ENCODE results near the gene EDC3. TPM values are rescaled to one million over a fixed set of nuclear protein-coding genes. Genes with fewer than 3 reads are reported as not detected.

The EDC3 gene
- total and polyA plus RNA-seq, 8 donors: 27.9 to 43.6 (median 36.7) TPM

- H3K36me3 ChIP-seq: peaks cover 0 to 37% of the 10 kb centered on the region in 2 donors
- ATAC-seq (no peak), DNase-seq (no peak)
- H3K27ac ChIP-seq: no peak overlapping the region
- no peaks in the 10 kb centered on the region for H3K27me3 ChIP-seq
- no peaks in the 10 kb centered on the region for H3K9me3 ChIP-seq
- intact Hi-C loops (cut with DNase I): no loop called here
- TF ChIP-seq, protein P1, sequence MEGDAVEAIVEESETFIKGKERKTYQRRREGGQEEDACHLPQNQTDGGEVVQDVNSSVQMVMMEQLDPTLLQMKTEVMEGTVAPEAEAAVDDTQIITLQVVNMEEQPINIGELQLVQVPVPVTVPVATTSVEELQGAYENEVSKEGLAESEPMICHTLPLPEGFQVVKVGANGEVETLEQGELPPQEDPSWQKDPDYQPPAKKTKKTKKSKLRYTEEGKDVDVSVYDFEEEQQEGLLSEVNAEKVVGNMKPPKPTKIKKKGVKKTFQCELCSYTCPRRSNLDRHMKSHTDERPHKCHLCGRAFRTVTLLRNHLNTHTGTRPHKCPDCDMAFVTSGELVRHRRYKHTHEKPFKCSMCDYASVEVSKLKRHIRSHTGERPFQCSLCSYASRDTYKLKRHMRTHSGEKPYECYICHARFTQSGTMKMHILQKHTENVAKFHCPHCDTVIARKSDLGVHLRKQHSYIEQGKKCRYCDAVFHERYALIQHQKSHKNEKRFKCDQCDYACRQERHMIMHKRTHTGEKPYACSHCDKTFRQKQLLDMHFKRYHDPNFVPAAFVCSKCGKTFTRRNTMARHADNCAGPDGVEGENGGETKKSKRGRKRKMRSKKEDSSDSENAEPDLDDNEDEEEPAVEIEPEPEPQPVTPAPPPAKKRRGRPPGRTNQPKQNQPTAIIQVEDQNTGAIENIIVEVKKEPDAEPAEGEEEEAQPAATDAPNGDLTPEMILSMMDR (IDR thresholded peaks at IDR 0.05): no peak
- H3K4me1 ChIP-seq: peaks cover 5 to 19% of the 10 kb centered on the region in 2 donors
- no peak overlapping the region for H3K4me3 ChIP-seq
Observed at GRCh38 chr15:74584779-74585178, 111.0 kb downstream of the EDC3 start.

GRCh38 chr15:74584204-74584603, 111.6 kb downstream of the EDC3 start:
- ATAC-seq (no peak), DNase-seq (no peak)
- Histone ChIP-seq H3K27ac (no peak overlapping the region), H3K36me3 (peaks cover 0 to 35% of the 10 kb centered on the region in 2 donors), H3K4me3 (no peak overlapping the region), H3K27me3 (no peaks in the 10 kb centered on the region), H3K4me1 (peaks cover 5 to 13% of the 10 kb centered on the region in 2 donors), H3K9me3 (no peaks in the 10 kb centered on the region)
- TF ChIP-seq, protein P1 (IDR thresholded peaks at IDR 0.05): no peak
- intact Hi-C loops (cut with DNase I): no loop called here

Other genes with a start within 250 kb of the EDC3 start
- gene UBL7, start 234.9 kb downstream of the EDC3 start, total RNA-seq: 10 to 100 TPM; 32.7 to 42.6 TPM
- gene UBL7, start 234.9 kb downstream of the EDC3 start, polyA plus RNA-seq (ENCODE audit: insufficient read length in 6 of 6): 10 to 100 TPM; 58.9 to 68.3 (median 61.7) TPM
- gene ARID3B, start 154.8 kb downstream of the EDC3 start, total RNA-seq: 10 to 100 TPM in 1 of 2 donors, 1 to 10 TPM in 1; 5.8 to 12.1 TPM
- gene ARID3B, start 154.8 kb downstream of the EDC3 start, polyA plus RNA-seq (ENCODE audit: insufficient read length in 6 of 6): 10 to 100 TPM in 5 of 6 donors, 1 to 10 TPM in 1; 9.3 to 11.4 (median 11.1) TPM
- gene CLK3, start 80.2 kb downstream of the EDC3 start, total RNA-seq: 10 to 100 TPM; 58.0 to 70.0 TPM
- gene CLK3, start 80.2 kb downstream of the EDC3 start, polyA plus RNA-seq (ENCODE audit: insufficient read length in 6 of 6): 10 to 100 TPM; 69.1 to 91.0 (median 81.8) TPM
- not detected for gene CYP1A1, start 29.5 kb upstream of the EDC3 start, total RNA-seq
- 1 to 10 TPM in 2 of 6 donors, under 1 TPM in 4; 0.31 to 1.4 (median 0.86) TPM for gene CYP1A1, start 29.5 kb upstream of the EDC3 start, polyA plus RNA-seq (ENCODE audit: insufficient read length in 6 of 6)
- under 1 TPM in 1 of 2 donors, not detected in 1; 0.15 TPM for gene CYP1A2, start 52.8 kb upstream of the EDC3 start, total RNA-seq
- gene CYP1A2, start 52.8 kb upstream of the EDC3 start, polyA plus RNA-seq (ENCODE audit: insufficient read length in 6 of 6): under 1 TPM; 0.21 to 0.58 (median 0.35) TPM
- gene CSK, start 86.1 kb upstream of the EDC3 start, total RNA-seq: 100 to 1,000 TPM in 1 of 2 donors, 10 to 100 TPM in 1; 52.3 to 101 TPM
- gene CSK, start 86.1 kb upstream of the EDC3 start, polyA plus RNA-seq (ENCODE audit: insufficient read length in 6 of 6): 10 to 100 TPM; 41.5 to 55.9 (median 48.3) TPM
- gene LMAN1L, start 116.8 kb upstream of the EDC3 start, total RNA-seq: under 1 TPM in 1 of 2 donors, not detected in 1; 0.39 TPM
- gene LMAN1L, start 116.8 kb upstream of the EDC3 start, polyA plus RNA-seq (ENCODE audit: insufficient read length in 6 of 6): under 1 TPM in 2 of 6 donors, not detected in 4; 0.08 to 0.32 TPM
- gene CPLX3, start 130.6 kb upstream of the EDC3 start, total RNA-seq: not detected
- gene CPLX3, start 130.6 kb upstream of the EDC3 start, polyA plus RNA-seq (ENCODE audit: insufficient read length in 6 of 6): under 1 TPM in 1 of 6 donors, not detected in 5; 0.14 TPM
- 10 to 100 TPM; 37.4 to 45.1 TPM for gene ULK3, start 147.1 kb upstream of the EDC3 start, total RNA-seq
- 10 to 100 TPM; 27.3 to 44.8 (median 34.9) TPM for gene ULK3, start 147.1 kb upstream of the EDC3 start, polyA plus RNA-seq (ENCODE audit: insufficient read length in 6 of 6)
- gene SCAMP2, start 177.3 kb upstream of the EDC3 start, total RNA-seq: 100 to 1,000 TPM; 131 to 138 TPM
- gene SCAMP2, start 177.3 kb upstream of the EDC3 start, polyA plus RNA-seq (ENCODE audit: insufficient read length in 6 of 6): 10 to 100 TPM; 42.8 to 56.2 (median 44.8) TPM
- 10 to 100 TPM; 27.8 to 30.7 TPM for gene MPI, start 194.0 kb upstream of the EDC3 start, total RNA-seq
- 10 to 100 TPM; 60.3 to 69.8 (median 61.1) TPM for gene MPI, start 194.0 kb upstream of the EDC3 start, polyA plus RNA-seq (ENCODE audit: insufficient read length in 6 of 6)
- gene FAM219B, start 210.8 kb upstream of the EDC3 start, total RNA-seq: 10 to 100 TPM; 66.0 to 84.7 TPM
- 10 to 100 TPM; 59.2 to 63.2 (median 60.3) TPM for gene FAM219B, start 210.8 kb upstream of the EDC3 start, polyA plus RNA-seq (ENCODE audit: insufficient read length in 6 of 6)
- gene COX5A, start 242.0 kb upstream of the EDC3 start, total RNA-seq: 100 to 1,000 TPM; 170 TPM
- gene COX5A, start 242.0 kb upstream of the EDC3 start, polyA plus RNA-seq (ENCODE audit: insufficient read length in 6 of 6): 100 to 1,000 TPM; 112 to 131 (median 127) TPM

Data from left lung (tissue), 10 donors.